D721Med (cell line): ENCODE results near the gene SMAD2.

ENCODE experiments used
- DNase-seq: peaks from one replicate; pipeline ENCODE4 v3.0.0; 2011; ENCODE audit warnings: low spot score; ENCODE audit not compliant: insufficient read length
- FAIRE-seq: peaks from 2 replicates; lab custom pipeline; 2011; peaks lifted over from hg19 to GRCh38; lab: Jason Lieb, UNC
- CTCF ChIP-seq: IDR thresholded peaks from 2 replicates; pipeline ENCODE4 v1.5.1; 2012; ENCODE audit warnings: mild to moderate bottlenecking, control low read depth; ENCODE audit not compliant: insufficient read depth; ENCODE audit errors: missing control alignments

SMAD2 gene

DNA sequence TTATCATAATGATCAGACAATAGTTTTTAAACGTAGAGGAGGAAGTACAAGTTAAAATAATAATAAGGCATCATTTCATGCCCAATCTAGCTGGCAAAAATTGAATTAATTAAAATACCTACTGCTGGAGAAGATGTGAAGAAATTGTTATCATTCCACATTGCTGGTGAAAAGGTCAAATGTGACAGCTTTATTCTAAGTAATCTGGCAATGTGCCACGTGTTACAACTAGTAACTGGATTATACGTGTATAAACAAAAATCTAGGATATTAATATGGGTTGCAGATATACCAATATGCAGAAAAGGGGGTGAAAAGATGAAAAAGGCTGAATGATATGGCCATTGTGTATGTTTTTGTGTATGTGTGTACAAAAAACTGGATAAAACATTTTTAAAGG lies 32.4 kb downstream of the SMAD2 start:
- DNase-seq, result no peak
- FAIRE-seq, result no peak
- TF ChIP-seq CTCF, result no peak

DNA sequence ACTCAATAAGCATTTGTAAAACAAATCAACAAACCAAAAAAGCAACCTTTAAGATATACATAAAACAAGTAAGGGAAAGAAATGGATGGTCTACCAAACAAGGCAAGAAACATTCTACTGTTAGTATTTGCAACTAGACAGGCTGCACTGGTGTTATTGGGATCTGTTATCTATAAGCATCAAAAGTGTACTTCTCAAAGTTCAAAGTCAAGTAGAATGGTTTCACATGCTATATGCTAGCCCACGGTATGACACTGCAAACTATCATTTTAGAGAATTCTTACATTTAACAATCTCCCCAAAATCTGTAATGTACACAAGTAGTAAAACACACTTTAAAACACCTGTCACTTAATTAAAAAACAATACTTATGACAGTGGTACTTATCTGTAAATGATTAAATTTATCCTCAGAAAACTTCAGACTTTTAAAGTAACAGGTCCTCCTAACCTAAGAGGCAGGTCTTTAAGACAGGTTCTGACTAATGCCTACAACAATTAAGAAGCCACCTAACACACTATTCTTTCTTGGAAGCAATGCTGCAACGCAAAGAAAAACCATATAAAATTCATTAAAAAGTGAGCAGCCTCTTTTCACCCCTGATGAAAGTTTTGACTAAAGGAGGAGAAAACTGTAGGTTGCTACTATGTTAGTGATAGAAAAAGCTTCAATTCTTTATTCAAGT lies 34.8 kb downstream of the SMAD2 start:
- no peak for DNase-seq
- no peak for TF ChIP-seq CTCF
- FAIRE-seq, result peak; percentile 84

- FAIRE-seq, result no peak
- no peak for DNase-seq
- no peak for TF ChIP-seq CTCF
Observed at GRCh38 chr18:47893939-47894699, 36.3 kb downstream of the SMAD2 start.

- TF ChIP-seq CTCF, result no peak
- FAIRE-seq, result peak; percentile 51
- no peak for DNase-seq
Observed at GRCh38 chr18:47893047-47893446, 37.4 kb downstream of the SMAD2 start.

DNA sequence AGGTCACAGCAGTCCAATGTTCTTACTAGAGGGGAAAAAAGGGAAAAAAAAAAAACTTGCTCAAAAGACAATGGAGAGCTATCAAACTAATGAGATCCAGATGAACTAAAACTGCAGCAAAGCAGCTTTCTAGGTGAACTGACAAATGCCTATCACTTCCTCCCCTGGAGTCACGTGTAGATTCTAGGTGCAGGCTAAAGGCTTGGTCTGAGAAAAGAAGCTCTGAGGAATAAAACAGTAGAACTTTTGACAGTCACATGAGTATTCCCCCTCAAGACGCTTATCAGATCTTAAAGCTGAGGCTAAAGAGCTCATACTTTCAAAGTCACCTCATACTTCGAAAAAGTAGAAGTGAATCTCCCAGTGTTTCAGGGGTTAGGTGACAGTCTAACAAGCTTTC lies 42.3 kb downstream of the SMAD2 start:
- no peak for TF ChIP-seq CTCF
- FAIRE-seq (no peak), DNase-seq (no peak)

- DNase-seq, result no peak
- TF ChIP-seq CTCF, result no peak
- FAIRE-seq, result no peak
Observed at GRCh38 chr18:47887227-47887626, 43.2 kb downstream of the SMAD2 start.
